Measurements from ENCODE around the gene PDILT.

PDILT gene

DNA sequence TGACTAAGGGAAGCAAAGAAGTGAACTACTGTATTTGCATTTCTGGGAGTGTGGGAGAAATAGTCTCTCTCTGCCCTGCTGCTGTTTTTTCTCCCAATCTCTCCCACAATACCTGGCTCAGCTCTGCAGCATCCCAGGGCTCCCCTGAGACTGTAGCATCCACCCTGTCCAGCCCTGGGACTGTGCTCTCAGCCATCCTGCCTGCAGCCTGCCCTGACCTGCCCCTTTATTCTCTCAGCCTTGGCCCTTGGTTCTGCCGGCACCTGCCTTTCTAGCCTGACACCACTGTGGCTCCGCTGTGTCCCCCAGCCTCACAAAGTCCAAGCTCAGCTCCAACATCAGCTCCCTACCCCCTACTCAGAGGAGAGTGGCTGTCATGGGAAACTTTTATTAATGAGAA, 1.9 kb downstream of the PDILT start:
- no peak for DNase-seq (ENCODE audit: low read depth)
- H3K4me3 ChIP-seq (ENCODE audit: control insufficient read depth, low read depth, low read length) = no peak overlapping the region
- TF ChIP-seq, protein P1, sequence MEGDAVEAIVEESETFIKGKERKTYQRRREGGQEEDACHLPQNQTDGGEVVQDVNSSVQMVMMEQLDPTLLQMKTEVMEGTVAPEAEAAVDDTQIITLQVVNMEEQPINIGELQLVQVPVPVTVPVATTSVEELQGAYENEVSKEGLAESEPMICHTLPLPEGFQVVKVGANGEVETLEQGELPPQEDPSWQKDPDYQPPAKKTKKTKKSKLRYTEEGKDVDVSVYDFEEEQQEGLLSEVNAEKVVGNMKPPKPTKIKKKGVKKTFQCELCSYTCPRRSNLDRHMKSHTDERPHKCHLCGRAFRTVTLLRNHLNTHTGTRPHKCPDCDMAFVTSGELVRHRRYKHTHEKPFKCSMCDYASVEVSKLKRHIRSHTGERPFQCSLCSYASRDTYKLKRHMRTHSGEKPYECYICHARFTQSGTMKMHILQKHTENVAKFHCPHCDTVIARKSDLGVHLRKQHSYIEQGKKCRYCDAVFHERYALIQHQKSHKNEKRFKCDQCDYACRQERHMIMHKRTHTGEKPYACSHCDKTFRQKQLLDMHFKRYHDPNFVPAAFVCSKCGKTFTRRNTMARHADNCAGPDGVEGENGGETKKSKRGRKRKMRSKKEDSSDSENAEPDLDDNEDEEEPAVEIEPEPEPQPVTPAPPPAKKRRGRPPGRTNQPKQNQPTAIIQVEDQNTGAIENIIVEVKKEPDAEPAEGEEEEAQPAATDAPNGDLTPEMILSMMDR (IDR thresholded peaks at IDR 0.05; ENCODE audit: control insufficient read depth, insufficient read depth, low read depth, low read length, missing control alignments) = no peak

GRCh38 chr16:20401475-20402016, 3.0 kb downstream of the PDILT start:
- H3K4me3 ChIP-seq (ENCODE audit: control insufficient read depth, low read depth, low read length) = no peak overlapping the region
- no peak for DNase-seq (ENCODE audit: low read depth)
- TF ChIP-seq, protein P1 (IDR thresholded peaks at IDR 0.05; ENCODE audit: control insufficient read depth, insufficient read depth, low read depth, low read length, missing control alignments) = no peak

GRCh38 chr16:20401066-20401465, 3.5 kb downstream of the PDILT start:
- TF ChIP-seq, protein P1 (IDR thresholded peaks at IDR 0.05; ENCODE audit: control insufficient read depth, insufficient read depth, low read depth, low read length, missing control alignments) = no peak

DNA sequence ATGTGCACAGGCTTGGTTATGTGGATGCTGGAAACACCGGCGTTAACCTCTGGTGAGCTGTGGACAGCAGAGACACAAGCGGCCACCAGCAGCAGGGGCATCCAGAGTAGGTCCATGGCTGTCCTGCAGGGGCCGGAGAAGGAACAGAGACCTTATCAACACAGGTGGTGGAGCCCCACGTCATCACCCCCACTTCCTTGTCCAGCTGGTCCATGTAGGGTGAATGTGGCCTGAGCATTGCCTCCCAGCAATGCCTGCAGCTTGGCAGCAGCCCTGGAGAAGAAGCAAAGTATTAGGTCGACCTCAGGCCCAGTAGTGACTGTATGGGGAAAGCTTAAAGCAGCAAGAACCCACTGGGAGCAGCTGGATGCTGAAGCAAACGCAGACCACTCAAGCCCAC, 5.4 kb downstream of the PDILT start:
- DNase-seq (ENCODE audit: low read depth) = no peak
- no peak overlapping the region for H3K4me3 ChIP-seq (ENCODE audit: control insufficient read depth, low read depth, low read length)
- TF ChIP-seq, protein P1 (IDR thresholded peaks at IDR 0.05; ENCODE audit: control insufficient read depth, insufficient read depth, low read depth, low read length, missing control alignments) = no peak

More at GRCh38 chr16:20401066-20401465, 3.5 kb downstream of the PDILT start:
- no peak for DNase-seq (ENCODE audit: low read depth)
- no peak overlapping the region for H3K4me3 ChIP-seq (ENCODE audit: control insufficient read depth, low read depth, low read length)

GRCh38 chr16:20398603-20399002, 5.9 kb downstream of the PDILT start:
- no peak for DNase-seq (ENCODE audit: low read depth)
- H3K4me3 ChIP-seq (ENCODE audit: control insufficient read depth, low read depth, low read length) = no peak overlapping the region
- TF ChIP-seq, protein P1 (IDR thresholded peaks at IDR 0.05; ENCODE audit: control insufficient read depth, insufficient read depth, low read depth, low read length, missing control alignments) = no peak

DNA sequence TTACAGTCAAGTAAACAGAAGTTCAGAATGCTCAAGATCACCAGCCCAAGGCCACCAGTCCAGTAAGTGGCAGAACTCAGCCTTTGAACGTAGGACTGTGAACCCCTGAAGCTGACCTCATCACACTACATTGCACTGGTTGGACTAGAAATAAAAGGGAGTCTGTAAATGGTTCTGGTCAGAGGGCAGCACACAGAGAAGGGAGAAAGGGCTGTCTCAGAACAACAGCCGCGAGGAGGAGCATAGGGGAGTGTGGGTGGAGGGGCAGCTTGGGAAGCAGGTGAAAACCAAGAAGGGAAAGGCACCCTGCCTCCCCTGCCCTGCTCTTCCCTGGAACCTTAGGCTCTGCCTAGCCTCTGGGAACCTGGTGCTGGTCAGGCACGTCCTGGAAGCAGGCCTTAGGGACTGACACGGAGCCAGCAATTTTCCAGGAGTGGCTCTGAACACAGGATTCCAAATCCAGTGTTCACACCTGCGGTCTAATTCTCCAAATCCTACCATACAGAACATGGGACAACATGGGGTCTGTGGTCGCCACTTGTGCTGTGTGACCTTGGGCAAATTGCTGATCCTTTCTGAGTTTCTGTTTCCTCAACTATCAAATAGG, 7.0 kb downstream of the PDILT start:
- H3K4me3 ChIP-seq (ENCODE audit: control insufficient read depth, low read depth, low read length) = no peak overlapping the region
- TF ChIP-seq, protein P1 (IDR thresholded peaks at IDR 0.05; ENCODE audit: control insufficient read depth, insufficient read depth, low read depth, low read length, missing control alignments) = no peak
- DNase-seq (ENCODE audit: low read depth) = no peak

Measured in AG09309 (cell line).